GM18951 (cell line): ENCODE measurements around the gene FAM184A.

Source experiments
- POLR2A ChIP-seq: IDR thresholded peaks from 4 replicates; pipeline ENCODE4 v1.6.1; 2011; ENCODE audit warnings: mild to moderate bottlenecking; ENCODE audit not compliant: insufficient read length, insufficient read depth; ENCODE audit errors: extremely low read depth
- in situ Hi-C: fragments of 300-500 bp; cut with MboI; formaldehyde crosslinking; loops from one replicate; pipeline ENCODE4 v1.12.0; 2022; ENCODE audit warnings: low sequenced_read_pairs, mixed read lengths, inconsistent platforms; ENCODE audit not compliant: unreplicated experiment

FAM184A gene

DNA sequence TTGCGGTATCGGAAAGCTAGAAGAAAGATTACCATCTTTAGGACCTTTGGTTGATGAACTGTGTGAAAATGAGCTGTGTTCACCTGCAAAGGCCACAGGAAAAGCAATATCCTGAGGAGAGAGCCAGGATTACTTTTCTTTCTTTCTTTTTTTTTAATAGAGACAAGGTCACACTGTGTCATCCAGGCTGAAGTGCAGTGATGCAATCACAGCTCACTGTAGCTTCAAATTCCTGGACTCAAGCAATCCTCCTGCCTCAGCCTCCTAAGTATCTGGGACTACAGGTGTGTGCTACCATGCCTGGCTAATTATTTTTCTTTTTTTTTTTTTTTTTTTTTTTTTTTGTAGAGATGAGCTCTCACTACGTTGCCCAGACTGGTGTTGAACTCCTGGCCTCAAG lies 17.2 kb downstream of the FAM184A start:
- in situ Hi-C loops, result no loop called here

GRCh38 chr6:119060255-119060907 lies 18.1 kb downstream of the FAM184A start:
- no peak for TF ChIP-seq POLR2A
- in situ Hi-C loops, result no loop called here

More for the DNA sequence above, 17.2 kb downstream of the FAM184A start:
- no peak for TF ChIP-seq POLR2A

- in situ Hi-C loops, result no loop called here
- TF ChIP-seq POLR2A, result no peak
Measured at GRCh38 chr6:119055069-119055468, 23.4 kb downstream of the FAM184A start.

- in situ Hi-C loops, result no loop called here
- no peak for TF ChIP-seq POLR2A
Measured at GRCh38 chr6:119052987-119053386, 25.5 kb downstream of the FAM184A start.

DNA sequence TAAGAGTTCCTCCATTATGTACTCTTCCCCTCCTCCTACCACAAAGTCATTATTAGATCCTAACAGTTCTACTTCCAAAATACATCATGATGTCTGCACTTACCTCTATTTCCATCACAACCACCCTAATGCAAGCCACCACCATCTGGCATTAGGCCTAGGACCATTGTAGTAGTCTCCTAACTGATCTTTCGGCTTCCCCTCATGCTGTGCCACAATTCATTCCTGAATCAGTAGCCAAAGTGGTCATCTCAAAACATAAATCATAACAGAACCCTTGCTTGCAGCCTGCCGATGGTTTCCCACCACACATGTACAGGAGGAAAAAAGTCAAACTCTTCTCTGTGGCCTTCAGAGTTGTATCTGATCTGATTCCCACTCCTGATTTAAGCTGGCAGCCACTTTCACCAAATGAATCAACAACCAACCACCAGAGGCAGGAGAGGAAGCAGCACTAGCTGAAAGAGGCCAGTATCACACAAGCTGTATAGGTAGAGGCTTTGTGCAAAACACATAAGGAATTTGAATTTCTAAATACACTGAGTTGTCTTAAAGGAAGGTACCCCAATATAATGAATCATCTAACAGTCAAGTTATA lies 26.1 kb downstream of the FAM184A start:
- TF ChIP-seq POLR2A, result no peak
- in situ Hi-C loops, result no loop called here

DNA sequence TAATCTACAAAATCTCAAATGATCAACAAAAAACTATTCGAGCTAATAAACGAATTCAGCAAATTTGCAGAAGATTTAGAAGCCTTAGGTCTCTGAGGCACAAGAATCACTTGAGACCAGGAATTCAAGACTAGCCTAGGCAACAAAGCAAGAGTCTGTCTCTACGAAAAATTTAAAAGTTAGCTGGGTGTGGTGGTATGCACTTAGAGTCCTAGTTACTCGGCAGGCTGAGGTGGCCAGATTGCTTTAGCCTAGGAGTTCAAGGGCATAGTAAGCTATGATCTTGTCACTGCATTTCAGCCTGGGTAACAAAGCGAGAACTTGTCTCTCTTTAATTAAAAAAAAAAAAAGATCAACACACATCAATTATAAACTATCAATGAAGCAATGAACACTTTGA lies 34.2 kb downstream of the FAM184A start:
- in situ Hi-C loops, result no loop called here
- no peak for TF ChIP-seq POLR2A

GRCh38 chr6:119043783-119044182 lies 34.7 kb downstream of the FAM184A start:
- in situ Hi-C loops, result no loop called here

DNA sequence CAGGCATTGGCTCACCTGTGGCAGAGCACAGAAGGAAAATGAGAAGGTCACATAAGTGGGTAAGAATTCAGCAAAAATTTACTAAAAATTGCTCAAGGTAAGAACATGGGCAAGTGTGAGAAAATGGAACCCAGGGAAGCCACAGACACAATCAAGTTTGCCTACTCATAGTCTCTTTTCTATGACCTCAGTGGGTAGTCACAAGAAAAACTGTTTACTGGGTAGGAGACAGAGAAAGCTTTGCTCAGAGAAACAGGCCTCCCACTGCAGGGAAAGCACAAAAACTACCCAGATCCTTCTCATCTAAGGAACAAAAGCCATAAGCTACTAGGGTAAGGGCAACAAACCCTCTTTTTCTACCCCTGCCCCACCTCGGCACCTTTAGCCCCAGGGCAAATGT lies 35.2 kb downstream of the FAM184A start:
- TF ChIP-seq POLR2A, result no peak
- in situ Hi-C loops, result no loop called here

More at GRCh38 chr6:119043783-119044182, 34.7 kb downstream of the FAM184A start:
- no peak for TF ChIP-seq POLR2A

DNA sequence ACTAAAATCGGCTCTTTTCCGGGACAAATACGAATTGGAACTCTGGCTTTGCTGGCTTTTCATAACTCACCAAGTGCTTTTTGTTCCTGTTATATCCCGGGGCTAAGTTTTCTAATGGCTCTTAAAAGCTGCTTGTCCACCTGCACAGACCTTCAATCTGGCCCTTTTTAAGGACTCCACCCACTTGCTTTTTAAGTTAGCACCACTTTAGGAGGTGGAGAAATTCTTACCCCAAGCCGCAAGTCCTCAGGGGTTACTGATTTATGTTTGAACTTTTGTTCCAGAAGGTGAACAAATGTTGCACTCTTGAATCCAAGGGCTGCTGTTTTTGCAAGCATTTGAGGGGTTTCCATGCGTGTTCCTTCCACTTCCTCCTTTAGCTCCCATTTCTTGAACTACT lies 37.8 kb downstream of the FAM184A start:
- in situ Hi-C loops, result no loop called here
- no peak for TF ChIP-seq POLR2A

GRCh38 chr6:119040229-119040628 lies 38.2 kb downstream of the FAM184A start:
- in situ Hi-C loops, result no loop called here
- no peak for TF ChIP-seq POLR2A

DNA sequence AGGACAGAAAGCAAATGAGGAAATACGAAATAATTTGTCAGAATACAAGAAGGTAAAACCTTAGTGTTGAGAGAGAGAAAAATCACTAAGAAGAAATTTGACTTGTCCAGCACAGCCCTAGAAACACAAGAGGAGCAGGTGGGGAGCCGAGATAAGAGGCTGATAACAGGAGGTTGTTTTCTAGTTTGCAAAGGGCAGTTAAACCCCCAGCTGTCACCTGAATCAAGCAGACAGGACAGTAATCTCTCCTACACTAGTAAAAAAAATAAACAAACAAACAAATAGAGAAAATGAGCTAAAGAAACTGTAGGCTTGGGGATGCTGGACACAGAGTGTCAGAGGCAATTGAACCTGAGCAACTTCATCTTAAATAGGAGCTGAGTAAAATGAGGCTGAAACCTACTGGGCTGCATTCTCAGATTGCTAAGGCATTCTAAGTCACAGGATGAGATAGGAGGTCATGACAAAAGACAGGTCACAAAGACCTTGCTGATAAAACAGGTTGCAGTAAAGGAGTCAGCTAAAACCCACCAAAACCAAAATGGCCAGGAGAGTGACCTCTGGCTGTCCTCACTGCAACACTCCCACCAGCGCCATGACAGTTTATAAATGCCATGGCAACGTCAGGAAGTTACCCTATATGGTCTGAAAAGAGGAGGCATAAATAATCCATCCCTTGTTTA lies 40.4 kb downstream of the FAM184A start:
- TF ChIP-seq POLR2A, result no peak
- in situ Hi-C loops, result no loop called here

GRCh38 chr6:119037264-119037663 lies 41.2 kb downstream of the FAM184A start:
- in situ Hi-C loops, result no loop called here
- TF ChIP-seq POLR2A, result no peak

- no peak for TF ChIP-seq POLR2A
- in situ Hi-C loops, result no loop called here
Measured at GRCh38 chr6:119036081-119036480, 42.4 kb downstream of the FAM184A start.

DNA sequence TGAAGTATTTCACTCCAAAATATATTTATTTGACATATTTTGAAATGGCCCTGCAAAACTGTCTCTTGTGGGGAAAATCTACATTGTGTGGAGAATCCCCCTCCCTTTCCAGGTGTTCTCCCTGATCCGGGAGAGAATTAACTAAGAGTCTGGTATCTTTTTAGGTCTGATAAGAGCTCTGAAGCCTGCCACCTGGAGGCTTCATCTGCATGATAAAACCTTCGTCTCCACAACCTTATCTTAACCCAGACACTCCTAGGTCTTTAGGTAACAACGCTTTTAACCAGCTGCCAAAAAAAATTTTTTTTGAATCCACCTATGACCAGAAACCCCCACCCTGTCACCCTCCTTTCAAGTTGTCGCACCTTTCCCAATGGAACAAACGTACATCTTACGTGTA lies 43.0 kb downstream of the FAM184A start:
- no peak for TF ChIP-seq POLR2A
- in situ Hi-C loops, result no loop called here
